ENCODE measurements around the gene ANKRD23.

ANKRD23 gene

GRCh38 chr2:96828436-96828835, 15.4 kb downstream of the ANKRD23 start:
- Histone ChIP-seq H3K27ac (ENCODE audit: low read depth, low read length) (no peak overlapping the region), H3K36me3 (ENCODE audit: insufficient read depth, low read length) (peaks cover 66% of the 10 kb centered on the region), H3K4me1 (ENCODE audit: insufficient read depth, low read length) (peaks cover 16% of the 10 kb centered on the region), H3K9me3 (ENCODE audit: low read length) (no peaks in the 10 kb centered on the region), H3K4me3 (ENCODE audit: low read depth in 1 of 2, low read length in 2 of 2) (no peak overlapping the region), H3K27me3 (ENCODE audit: control insufficient read depth in 1 of 2, insufficient read depth in 2 of 2, low read length in 2 of 2) (no peaks in the 10 kb centered on the region), H3K9ac (ENCODE audit: low read length) (no peak overlapping the region)

- peaks cover 27% of the 10 kb centered on the region for H3K4me1 ChIP-seq (ENCODE audit: insufficient read depth, low read length)
- no peak overlapping the region for H3K27ac ChIP-seq (ENCODE audit: low read depth, low read length)
- peaks cover 49% of the 10 kb centered on the region for H3K36me3 ChIP-seq (ENCODE audit: insufficient read depth, low read length)
- H3K9ac ChIP-seq (ENCODE audit: low read length): no peak overlapping the region
- H3K27me3 ChIP-seq (ENCODE audit: control insufficient read depth in 1 of 2, insufficient read depth in 2 of 2, low read length in 2 of 2): no peaks in the 10 kb centered on the region
- H3K4me3 ChIP-seq (ENCODE audit: low read depth in 1 of 2, low read length in 2 of 2): no peak overlapping the region
- no peaks in the 10 kb centered on the region for H3K9me3 ChIP-seq (ENCODE audit: low read length)
Observed at GRCh38 chr2:96826546-96827278, 17.1 kb downstream of the ANKRD23 start.

- H3K4me3 ChIP-seq (ENCODE audit: low read depth in 1 of 2, low read length in 2 of 2): no peak overlapping the region
- H3K9ac ChIP-seq (ENCODE audit: low read length): no peak overlapping the region
- peaks cover 32% of the 10 kb centered on the region for H3K36me3 ChIP-seq (ENCODE audit: insufficient read depth, low read length)
- H3K4me1 ChIP-seq (ENCODE audit: insufficient read depth, low read length): peaks cover 41% of the 10 kb centered on the region
- no peaks in the 10 kb centered on the region for H3K9me3 ChIP-seq (ENCODE audit: low read length)
- H3K27me3 ChIP-seq (ENCODE audit: control insufficient read depth in 1 of 2, insufficient read depth in 2 of 2, low read length in 2 of 2): no peaks in the 10 kb centered on the region
- H3K27ac ChIP-seq (ENCODE audit: low read depth, low read length): no peak overlapping the region
Observed at GRCh38 chr2:96825057-96825456, 18.8 kb downstream of the ANKRD23 start.

- peak overlapping the region; percentile 3 for H3K27ac ChIP-seq (ENCODE audit: low read depth, low read length)
- no peaks in the 10 kb centered on the region for H3K27me3 ChIP-seq (ENCODE audit: control insufficient read depth in 1 of 2, insufficient read depth in 2 of 2, low read length in 2 of 2)
- H3K4me3 ChIP-seq (ENCODE audit: low read depth in 1 of 2, low read length in 2 of 2): no peak overlapping the region
- H3K9me3 ChIP-seq (ENCODE audit: low read length): no peaks in the 10 kb centered on the region
- H3K4me1 ChIP-seq (ENCODE audit: insufficient read depth, low read length): peaks cover 49% of the 10 kb centered on the region
- H3K9ac ChIP-seq (ENCODE audit: low read length): no peak overlapping the region
- peaks cover 25% of the 10 kb centered on the region for H3K36me3 ChIP-seq (ENCODE audit: insufficient read depth, low read length)
Observed at GRCh38 chr2:96824079-96824870, 19.5 kb downstream of the ANKRD23 start.

GRCh38 chr2:96823198-96823597, 20.6 kb downstream of the ANKRD23 start:
- Histone ChIP-seq H3K27me3 (ENCODE audit: control insufficient read depth in 1 of 2, insufficient read depth in 2 of 2, low read length in 2 of 2) (no peaks in the 10 kb centered on the region), H3K9me3 (ENCODE audit: low read length) (no peaks in the 10 kb centered on the region), H3K36me3 (ENCODE audit: insufficient read depth, low read length) (peaks cover 20% of the 10 kb centered on the region), H3K27ac (ENCODE audit: low read depth, low read length) (no peak overlapping the region), H3K9ac (ENCODE audit: low read length) (no peak overlapping the region), H3K4me1 (ENCODE audit: insufficient read depth, low read length) (peaks cover 60% of the 10 kb centered on the region), H3K4me3 (ENCODE audit: low read depth in 1 of 2, low read length in 2 of 2) (no peak overlapping the region)

- H3K9ac ChIP-seq (ENCODE audit: low read length): no peak overlapping the region
- H3K4me1 ChIP-seq (ENCODE audit: insufficient read depth, low read length): peaks cover 64% of the 10 kb centered on the region
- H3K36me3 ChIP-seq (ENCODE audit: insufficient read depth, low read length): peaks cover 16% of the 10 kb centered on the region
- no peak overlapping the region for H3K27ac ChIP-seq (ENCODE audit: low read depth, low read length)
- no peaks in the 10 kb centered on the region for H3K27me3 ChIP-seq (ENCODE audit: control insufficient read depth in 1 of 2, insufficient read depth in 2 of 2, low read length in 2 of 2)
- H3K4me3 ChIP-seq (ENCODE audit: low read depth in 1 of 2, low read length in 2 of 2): no peak overlapping the region
- no peaks in the 10 kb centered on the region for H3K9me3 ChIP-seq (ENCODE audit: low read length)
Observed at GRCh38 chr2:96822786-96823185, 21.0 kb downstream of the ANKRD23 start.

GRCh38 chr2:96821113-96821675, 22.6 kb downstream of the ANKRD23 start:
- H3K36me3 ChIP-seq (ENCODE audit: insufficient read depth, low read length): peaks cover 4% of the 10 kb centered on the region
- no peak overlapping the region for H3K9ac ChIP-seq (ENCODE audit: low read length)
- no peak overlapping the region for H3K4me3 ChIP-seq (ENCODE audit: low read depth in 1 of 2, low read length in 2 of 2)
- no peak overlapping the region for H3K27ac ChIP-seq (ENCODE audit: low read depth, low read length)
- H3K27me3 ChIP-seq (ENCODE audit: control insufficient read depth in 1 of 2, insufficient read depth in 2 of 2, low read length in 2 of 2): no peaks in the 10 kb centered on the region
- H3K9me3 ChIP-seq (ENCODE audit: low read length): no peaks in the 10 kb centered on the region
- peaks cover 71% of the 10 kb centered on the region for H3K4me1 ChIP-seq (ENCODE audit: insufficient read depth, low read length)

- peaks cover 4% of the 10 kb centered on the region for H3K36me3 ChIP-seq (ENCODE audit: insufficient read depth, low read length)
- no peak overlapping the region for H3K27ac ChIP-seq (ENCODE audit: low read depth, low read length)
- no peaks in the 10 kb centered on the region for H3K27me3 ChIP-seq (ENCODE audit: control insufficient read depth in 1 of 2, insufficient read depth in 2 of 2, low read length in 2 of 2)
- peaks cover 74% of the 10 kb centered on the region for H3K4me1 ChIP-seq (ENCODE audit: insufficient read depth, low read length)
- H3K4me3 ChIP-seq (ENCODE audit: low read depth in 1 of 2, low read length in 2 of 2): no peak overlapping the region
- no peak overlapping the region for H3K9ac ChIP-seq (ENCODE audit: low read length)
- H3K9me3 ChIP-seq (ENCODE audit: low read length): no peaks in the 10 kb centered on the region
Observed at GRCh38 chr2:96819876-96820511, 23.8 kb downstream of the ANKRD23 start.

- Histone ChIP-seq H3K9me3 (ENCODE audit: low read length) (no peaks in the 10 kb centered on the region), H3K4me1 (ENCODE audit: insufficient read depth, low read length) (peaks cover 69% of the 10 kb centered on the region), H3K27ac (ENCODE audit: low read depth, low read length) (no peak overlapping the region), H3K27me3 (ENCODE audit: control insufficient read depth in 1 of 2, insufficient read depth in 2 of 2, low read length in 2 of 2) (no peaks in the 10 kb centered on the region), H3K4me3 (ENCODE audit: low read depth in 1 of 2, low read length in 2 of 2) (peak overlapping the region in 1 of 2 donors; percentile 32), H3K36me3 (ENCODE audit: insufficient read depth, low read length) (peaks cover 4% of the 10 kb centered on the region), H3K9ac (ENCODE audit: low read length) (no peak overlapping the region)
Observed at GRCh38 chr2:96819128-96819875, 24.5 kb downstream of the ANKRD23 start.

GRCh38 chr2:96817882-96818281, 25.9 kb downstream of the ANKRD23 start:
- Histone ChIP-seq H3K27me3 (ENCODE audit: control insufficient read depth in 1 of 2, insufficient read depth in 2 of 2, low read length in 2 of 2) (no peaks in the 10 kb centered on the region), H3K36me3 (ENCODE audit: insufficient read depth, low read length) (peaks cover 4% of the 10 kb centered on the region), H3K9me3 (ENCODE audit: low read length) (no peaks in the 10 kb centered on the region), H3K4me1 (ENCODE audit: insufficient read depth, low read length) (peaks cover 55% of the 10 kb centered on the region), H3K4me3 (ENCODE audit: low read depth in 1 of 2, low read length in 2 of 2) (peak overlapping the region in 1 of 2 donors; percentile 67), H3K9ac (ENCODE audit: low read length) (no peak overlapping the region), H3K27ac (ENCODE audit: low read depth, low read length) (no peak overlapping the region)

Data from muscle layer of colon (tissue), 2 donors.